EL (cell line): ENCODE measurements around the gene PSKH1.
A peak's percentile ranks its signal among the peaks of the same experiment; 100 is the strongest.
"Not testable (repeated sequence)": the region's sequence is repeated elsewhere in the genome, so short reads cannot be mapped to it uniquely, and the experiment has no call there.

Experiments
- DNase-seq: peaks from one replicate; pipeline ENCODE4 v3.0.0-alpha.2; 2016

Gene PSKH1

DNA sequence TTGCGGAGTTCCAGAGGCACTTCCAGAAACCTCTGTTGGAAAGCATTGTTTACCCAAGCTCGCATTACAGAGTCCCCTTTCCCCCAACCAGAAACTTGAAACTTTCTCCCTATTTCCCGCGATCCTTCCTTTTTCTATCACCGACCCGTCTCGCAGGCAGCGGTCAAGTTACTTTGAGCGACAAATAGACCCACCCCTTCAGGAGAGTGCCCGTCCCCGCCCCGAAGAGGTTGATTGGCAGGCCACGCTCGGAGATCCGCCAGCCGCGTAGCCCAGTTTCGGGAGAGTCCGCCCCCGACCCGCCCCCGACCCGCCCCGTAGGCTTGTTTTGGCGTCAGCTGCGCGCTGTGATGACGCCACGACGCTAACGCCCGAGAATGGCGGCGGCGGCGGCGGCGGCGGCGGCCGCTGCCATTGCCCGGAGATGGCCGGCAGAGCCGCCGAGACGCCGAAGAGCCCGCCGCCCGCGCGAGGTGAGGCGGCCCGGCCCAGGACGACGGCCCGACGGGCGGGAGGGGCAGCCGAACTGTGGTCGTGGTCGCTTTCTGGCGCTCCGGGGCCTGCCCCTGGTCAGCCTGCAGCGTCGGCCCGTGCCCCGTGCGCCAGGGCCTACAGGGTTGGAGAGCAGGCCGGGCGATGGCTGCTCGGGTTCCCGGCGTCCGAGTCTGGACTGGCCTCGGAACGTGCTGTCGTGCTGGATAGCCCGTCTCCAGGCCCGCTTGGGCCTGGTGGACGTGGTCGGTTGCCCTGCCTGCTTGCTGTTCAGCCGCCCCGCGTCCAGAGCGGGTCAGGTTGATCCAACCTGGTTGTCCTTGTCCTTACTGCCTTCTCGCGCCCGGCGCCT is at the start of gene PSKH1:
PSKH1 (plus strand) TSS at position 356 of the 844 bp plus-strand sequence. CDS start 15,496 bp downstream, outside the sequence.
- peak; percentile 95 for DNase-seq

DNA sequence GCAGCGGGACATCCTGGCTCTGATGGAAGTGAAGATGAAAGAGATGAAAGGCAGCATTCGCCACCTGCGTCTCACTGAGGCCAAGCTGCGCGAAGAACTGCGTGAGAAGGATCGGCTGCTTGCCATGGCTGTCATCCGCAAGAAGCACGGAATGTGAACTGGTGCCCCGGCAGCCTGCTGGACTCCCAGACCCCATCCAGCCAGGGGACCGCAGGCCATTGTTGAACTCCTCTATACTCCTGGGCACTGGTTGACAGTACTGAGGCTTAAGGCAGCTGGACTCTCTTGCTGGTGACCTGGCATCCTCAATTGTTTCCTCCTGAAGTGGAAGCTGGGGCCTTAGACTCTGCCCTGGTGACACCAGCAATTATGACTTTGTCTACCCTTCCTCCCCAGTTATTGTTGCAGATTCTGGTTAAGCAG is 49.7 kb upstream of the PSKH1 start:
- peak; percentile 46 for DNase-seq

DNA sequence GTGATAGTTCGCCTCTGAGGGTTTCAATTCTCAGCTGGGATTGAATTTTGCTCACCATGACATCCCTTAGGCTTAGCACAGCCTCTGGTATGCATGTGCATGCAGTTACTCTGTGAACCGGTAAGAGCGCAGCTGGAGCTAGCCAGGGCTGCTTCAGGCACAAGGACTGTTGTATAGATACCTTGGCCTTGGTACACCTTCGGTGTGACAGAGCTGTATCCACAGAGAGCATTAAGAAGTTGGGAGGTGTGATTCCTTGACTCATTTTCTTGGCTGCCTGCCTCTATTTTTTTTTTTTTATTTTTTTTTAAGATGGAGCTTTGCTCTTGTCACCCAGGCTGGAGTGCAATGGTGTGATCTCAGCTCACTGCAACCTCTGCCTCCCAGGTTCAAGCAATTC is 48.6 kb upstream of the PSKH1 start:
- DNase-seq: peak; percentile 40

- no peak for DNase-seq
Observed at GRCh38 chr16:67845291-67846062, 47.6 kb upstream of the PSKH1 start.

DNA sequence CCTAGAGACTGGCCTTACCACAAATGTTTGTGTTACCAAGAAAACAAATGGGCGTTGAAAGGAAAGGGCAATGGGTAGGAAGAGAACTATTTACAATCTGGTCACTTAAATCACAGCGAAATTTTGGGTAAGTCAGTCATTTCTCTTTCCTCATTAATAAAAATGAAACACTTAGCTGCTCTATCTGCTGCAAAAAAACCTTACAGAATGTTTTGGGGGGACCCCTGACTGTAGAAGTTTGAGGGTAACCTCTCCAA is 47.1 kb upstream of the PSKH1 start:
- DNase-seq: no peak

- peak; percentile 96 for DNase-seq
Observed at GRCh38 chr16:67846320-67847063, 46.6 kb upstream of the PSKH1 start, which contains the start of gene NUTF2. TSS of gene NUTF2 (plus strand) at chr16:67846933. CDS start at chr16:67865131, 18,198 bp downstream.

DNA sequence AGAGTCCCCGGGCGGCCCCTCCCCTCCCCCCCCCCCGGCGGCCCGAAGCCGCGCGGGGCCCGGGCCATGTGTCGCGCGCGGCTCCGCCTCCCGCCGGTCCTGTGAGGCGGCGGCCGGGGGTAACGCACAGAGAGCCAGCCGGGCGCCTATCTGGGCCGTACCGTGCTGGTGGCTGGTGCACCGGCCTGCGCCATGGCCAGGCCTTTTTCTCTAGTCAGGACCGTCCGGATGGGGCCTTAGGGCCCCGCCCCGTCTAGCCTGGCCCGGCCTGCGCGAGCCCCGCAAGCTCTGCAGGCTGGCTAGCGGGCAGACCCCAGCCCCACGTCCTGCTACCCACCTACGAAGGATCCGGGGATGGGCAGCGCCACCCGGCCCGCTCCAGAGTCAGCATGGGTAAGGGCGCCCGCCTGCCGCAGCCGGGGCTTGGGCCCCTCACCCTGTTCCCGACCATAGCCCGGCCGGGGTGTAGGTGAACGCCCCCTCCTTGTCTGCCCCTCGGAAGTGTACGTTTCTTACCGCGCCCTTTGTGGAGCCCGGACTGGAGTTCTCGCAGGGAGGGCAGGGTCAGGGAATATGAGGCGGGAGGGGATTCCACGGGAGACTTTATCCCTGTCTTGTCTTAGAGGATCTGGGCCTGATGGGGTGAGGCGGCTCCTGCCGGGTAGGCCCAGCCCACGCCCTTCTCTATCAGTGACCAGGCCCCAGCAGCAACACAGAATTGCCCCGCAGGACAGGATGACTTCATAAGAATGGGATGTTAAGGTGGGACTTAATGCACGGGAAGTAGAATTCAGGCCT is 45.8 kb upstream of the PSKH1 start, which contains the start of gene CENPT:
CENPT (minus strand) TSS at position 630 of the 798 bp plus-strand sequence. CDS start 13,834 bp downstream, outside the sequence.
- DNase-seq: peak; percentile 80

DNA sequence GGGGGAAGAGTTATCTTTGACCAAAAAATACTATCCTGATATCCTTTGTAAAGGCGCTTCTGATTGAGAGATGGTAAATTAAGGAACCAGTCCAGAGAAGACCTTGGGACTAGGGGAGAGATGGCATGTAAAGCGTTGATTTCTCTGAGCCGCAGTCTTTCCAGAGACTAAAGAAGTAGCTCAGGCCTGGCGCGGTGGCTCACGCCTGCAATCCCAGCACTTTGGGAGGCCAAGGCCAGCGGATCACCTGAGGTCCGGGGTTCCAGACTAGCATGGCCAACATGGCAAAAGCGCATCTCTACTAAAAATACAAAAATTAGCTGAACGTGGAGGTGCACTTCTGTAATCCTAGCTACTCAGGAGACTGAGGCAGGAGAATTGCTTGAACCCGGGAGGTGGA is 44.9 kb upstream of the PSKH1 start:
- no peak for DNase-seq

- no peak for DNase-seq
Observed at GRCh38 chr16:67853670-67854069, 39.4 kb upstream of the PSKH1 start.

DNA sequence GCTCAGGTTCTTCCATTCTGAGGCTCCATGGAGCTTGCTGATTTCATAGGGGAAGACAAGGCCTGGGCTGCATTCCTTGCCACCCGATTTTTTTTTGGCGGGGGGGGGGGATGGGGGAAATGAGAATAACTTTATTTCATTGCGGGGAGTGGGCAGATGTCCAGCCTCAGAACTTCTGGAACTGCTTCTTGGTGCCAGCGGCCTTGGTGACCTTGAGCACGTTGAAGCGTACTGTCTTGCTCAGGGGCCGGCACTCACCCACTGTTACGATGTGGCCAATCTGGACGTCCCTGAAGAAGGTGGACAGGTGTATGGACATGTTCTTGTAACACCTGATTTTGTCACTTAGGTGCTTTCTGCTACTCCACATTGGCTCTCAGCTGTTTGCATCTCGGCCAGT is 37.3 kb upstream of the PSKH1 start:
- DNase-seq: no peak

GRCh38 chr16:67856927-67857546 is 36.0 kb upstream of the PSKH1 start:
- DNase-seq: no peak

GRCh38 chr16:67857547-67858233 is 35.4 kb upstream of the PSKH1 start:
- peak; percentile 92 for DNase-seq

DNA sequence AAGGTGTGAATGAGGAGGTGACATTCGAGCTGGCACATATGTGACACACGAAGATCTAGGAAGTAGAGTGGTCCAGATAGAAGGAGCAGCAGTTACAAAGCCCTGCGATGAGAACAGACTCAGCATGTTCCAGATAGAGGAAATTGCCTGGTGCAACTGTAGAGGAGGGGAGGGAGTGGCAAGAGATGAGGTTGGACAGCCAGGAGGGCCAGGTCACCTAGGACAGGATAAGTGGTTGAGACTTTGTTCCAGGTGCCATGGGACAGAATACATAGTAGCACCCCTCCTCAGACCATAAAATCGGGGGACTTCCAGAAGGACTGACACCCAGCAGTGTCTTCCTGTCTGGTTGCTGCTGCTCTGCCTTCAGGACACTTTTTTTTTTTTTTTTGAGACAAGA is 34.6 kb upstream of the PSKH1 start:
- DNase-seq: no peak

DNA sequence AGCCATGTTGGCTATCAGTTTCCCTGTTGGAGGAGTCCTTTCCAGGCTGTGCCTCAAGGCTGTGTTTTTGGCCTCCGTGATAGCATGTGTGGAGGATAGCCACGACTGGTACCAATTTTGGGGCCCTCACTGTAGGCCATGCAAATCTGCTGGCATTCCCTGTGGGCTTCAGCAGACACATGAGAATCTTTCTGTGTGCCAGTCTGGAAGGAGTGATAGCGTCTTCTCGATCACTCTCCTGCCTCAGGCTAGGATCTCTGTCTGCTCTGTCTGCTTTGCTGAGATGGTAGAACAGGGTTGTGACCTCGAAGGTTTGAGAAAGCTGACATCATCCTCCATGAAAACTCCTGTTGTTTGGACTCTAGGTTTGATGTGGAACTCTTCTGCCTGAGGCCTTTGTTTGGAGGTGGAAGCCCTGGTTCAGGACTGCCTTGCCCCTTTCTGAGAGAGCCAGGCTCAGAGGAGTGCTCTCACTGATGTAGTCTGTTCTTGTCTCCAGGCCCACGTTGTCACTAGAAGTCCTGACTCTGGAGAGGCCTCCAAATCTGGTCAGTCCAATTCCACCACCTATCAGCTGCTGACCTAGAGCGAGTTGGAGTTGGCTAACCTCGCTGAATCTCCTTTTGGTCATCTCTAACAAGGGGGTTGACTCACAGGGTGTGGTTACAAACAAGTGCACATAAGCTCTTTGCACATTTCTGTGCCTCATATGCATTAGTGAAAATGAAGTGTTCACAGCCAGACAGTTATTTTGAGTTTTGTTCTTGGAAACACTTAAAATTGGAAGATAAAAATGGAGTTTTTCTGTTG is 32.3 kb upstream of the PSKH1 start:
- peak; percentile 55 for DNase-seq

DNA sequence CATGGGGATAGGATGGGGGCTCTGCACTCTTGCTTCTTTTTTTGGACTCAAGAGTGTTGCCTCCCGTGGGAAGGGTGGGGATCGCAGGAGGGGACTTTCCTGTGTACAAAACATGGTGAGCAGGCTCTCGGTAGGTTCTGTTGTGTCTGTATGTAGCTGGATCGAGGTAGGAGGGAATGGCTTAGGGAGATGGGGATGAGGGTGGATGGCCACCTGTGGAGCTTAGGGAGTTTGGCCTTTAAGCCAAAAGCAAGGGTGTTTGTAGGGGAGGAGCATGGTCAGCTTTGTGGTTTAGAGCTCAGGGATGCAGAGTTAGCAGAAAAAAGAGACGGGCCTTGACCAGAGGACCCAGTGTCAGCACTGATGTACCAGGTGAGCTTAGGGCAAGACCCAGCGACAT is 31.2 kb upstream of the PSKH1 start:
- DNase-seq: no peak

DNA sequence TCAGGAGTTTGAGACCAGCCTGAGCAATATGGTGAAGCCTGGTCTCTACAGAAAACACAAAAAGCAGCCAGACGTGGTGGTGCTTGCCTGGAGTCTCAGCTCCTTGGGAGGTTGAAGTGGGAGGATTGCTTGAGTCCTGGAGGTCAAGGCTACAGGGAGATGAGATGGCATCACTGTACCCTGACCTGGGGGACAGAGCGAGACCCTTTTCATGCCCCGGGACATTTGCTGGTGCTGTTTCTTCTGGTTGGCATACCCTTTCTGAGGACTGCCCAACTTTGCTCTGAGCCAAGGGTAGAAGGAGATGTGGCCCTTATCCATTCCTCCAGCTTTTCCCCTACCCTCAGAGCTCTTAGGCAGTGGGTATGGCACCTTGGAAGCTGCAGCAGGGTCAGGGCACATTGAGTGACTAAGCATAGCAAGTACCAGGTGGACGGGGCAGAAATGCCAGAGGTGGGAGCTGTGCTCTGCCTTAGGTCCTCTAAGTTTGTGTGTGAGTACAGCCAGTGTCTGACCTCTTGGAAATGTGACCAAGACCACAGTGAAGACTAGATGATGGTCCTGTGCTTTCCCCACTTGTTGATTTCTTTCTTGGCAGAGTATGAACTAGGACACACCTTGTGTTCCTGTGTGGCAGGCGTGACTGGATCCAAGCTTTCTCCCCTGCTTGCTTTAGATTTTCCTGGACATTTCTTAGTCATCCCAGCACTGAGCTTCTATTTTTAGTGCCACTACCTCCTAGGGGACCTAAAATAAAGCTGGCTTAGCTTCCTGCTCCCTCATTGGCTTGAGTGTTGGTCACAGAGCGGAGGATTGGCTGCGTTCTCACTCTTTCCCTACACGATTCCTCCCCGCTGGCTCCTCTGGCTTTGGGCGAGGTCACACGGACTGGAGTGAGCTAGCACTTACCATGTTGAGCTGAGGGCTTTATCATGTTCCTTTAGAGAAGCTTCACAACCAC is 30.2 kb upstream of the PSKH1 start:
- DNase-seq: no peak

DNA sequence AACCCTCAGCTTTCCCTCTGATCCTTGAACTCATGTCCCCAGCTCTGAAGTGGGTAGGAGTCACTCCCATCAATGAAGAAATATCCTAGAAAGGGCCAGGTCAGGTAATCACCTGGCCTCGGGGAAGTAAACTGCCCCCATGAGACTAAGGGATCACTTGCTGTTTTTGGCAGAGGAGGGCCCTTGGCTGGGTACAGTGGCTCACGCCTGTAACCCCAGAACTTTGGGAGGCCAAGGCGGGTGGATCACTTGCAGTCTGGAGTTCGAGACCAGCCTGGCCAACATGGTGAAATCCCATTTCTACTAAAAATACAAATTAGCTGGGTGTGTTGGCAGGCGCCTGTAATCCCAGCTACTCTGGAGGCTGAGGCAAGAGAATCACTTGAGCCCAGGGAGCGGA is 29.0 kb upstream of the PSKH1 start:
- DNase-seq: not testable (repeated sequence)

DNA sequence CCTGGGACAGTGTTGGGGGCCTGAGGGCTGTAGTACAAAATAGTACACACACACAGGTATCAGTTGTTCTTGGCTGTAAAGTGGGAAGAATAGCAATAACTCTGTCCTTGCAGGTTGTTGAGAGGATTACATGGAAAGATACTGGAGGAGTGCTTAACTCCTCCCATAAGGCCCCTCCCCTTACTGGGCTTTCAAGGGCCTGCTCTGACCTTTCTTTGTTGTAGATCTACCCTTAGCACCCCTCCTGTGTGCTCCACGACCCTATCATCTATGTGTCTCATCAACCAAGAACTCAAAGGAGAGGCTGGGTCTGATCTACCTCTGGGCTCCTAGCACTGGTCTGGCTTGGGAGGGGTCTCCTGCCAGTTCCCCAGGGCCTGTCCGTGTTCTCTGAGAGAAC is 28.5 kb upstream of the PSKH1 start:
- DNase-seq: no peak

GRCh38 chr16:67865318-67865717 is 27.7 kb upstream of the PSKH1 start:
- DNase-seq: peak; percentile 47
